DMS53 (cell line): ENCODE measurements around the gene PLP2.
"Not testable (repeated sequence)": the region's sequence is repeated elsewhere in the genome, so short reads cannot be mapped to it uniquely, and the experiment has no call there.

Experiments used
- DNase-seq: peaks from one replicate; lab custom pipeline; 2025; lab: John Stamatoyannopoulos, UW

The PLP2 gene

GRCh38 chrX:49171752-49172279 is at the start of gene PLP2:
Gene PLP2, plus strand, starts transcription at chrX:49171898. Its CDS starts 103 bp downstream, at chrX:49172001.
- DNase-seq = peak; percentile 76

GRCh38 chrX:49122499-49122898 is 49.2 kb upstream of the PLP2 start:
- no peak for DNase-seq

GRCh38 chrX:49127742-49128258 is 43.9 kb upstream of the PLP2 start:
- DNase-seq = not testable (repeated sequence)

GRCh38 chrX:49129427-49129826 is 42.3 kb upstream of the PLP2 start:
- no peak for DNase-seq

- DNase-seq = not testable (repeated sequence)
Observed at GRCh38 chrX:49132275-49132674, 39.4 kb upstream of the PLP2 start.

- DNase-seq = no peak
Observed at GRCh38 chrX:49133759-49134158, 37.9 kb upstream of the PLP2 start.

- no peak for DNase-seq
Observed at GRCh38 chrX:49137492-49137891, 34.2 kb upstream of the PLP2 start.

GRCh38 chrX:49139713-49140112 is 32.0 kb upstream of the PLP2 start:
- peak; percentile 81 for DNase-seq

GRCh38 chrX:49142264-49142663 is 29.4 kb upstream of the PLP2 start:
- DNase-seq = peak; percentile 18

- not testable (repeated sequence) for DNase-seq
Observed at GRCh38 chrX:49143154-49143553, 28.5 kb upstream of the PLP2 start.

- peak; percentile 28 for DNase-seq
Observed at GRCh38 chrX:49147282-49147681, 24.4 kb upstream of the PLP2 start.

GRCh38 chrX:49147936-49148335 is 23.8 kb upstream of the PLP2 start:
- peak; percentile 67 for DNase-seq

- DNase-seq = peak; percentile 88
Observed at GRCh38 chrX:49148390-49149100, 23.2 kb upstream of the PLP2 start.

- not testable (repeated sequence) for DNase-seq
Observed at GRCh38 chrX:49149291-49149690, 22.4 kb upstream of the PLP2 start.

GRCh38 chrX:49153467-49153866 is 18.2 kb upstream of the PLP2 start:
- DNase-seq = no peak

GRCh38 chrX:49155243-49155899 is 16.3 kb upstream of the PLP2 start:
- peak; percentile 21 for DNase-seq

GRCh38 chrX:49155900-49156837 is 15.5 kb upstream of the PLP2 start:
- peak; percentile 92 for DNase-seq

GRCh38 chrX:49157194-49157593 is 14.5 kb upstream of the PLP2 start:
- DNase-seq = no peak

- DNase-seq = no peak
Observed at GRCh38 chrX:49160908-49161307, 10.8 kb upstream of the PLP2 start.

GRCh38 chrX:49161632-49162031 is 10.1 kb upstream of the PLP2 start:
- DNase-seq = no peak

GRCh38 chrX:49162620-49163019 is 9.1 kb upstream of the PLP2 start, which contains the start of gene MAGIX:
Gene MAGIX, plus strand, starts transcription at chrX:49162758. Its CDS starts 132 bp downstream, at chrX:49162890.
- peak; percentile 68 for DNase-seq
